SK-N-SH treated with all-trans-retinoic acid at 6 μM for 48 hours (cell line): ENCODE results near the gene FTO.

Source experiments
- ATAC-seq: fragments of 200-7000 bp; cut with Tn5 transposase; 3 replicates; pipeline ENCODE4 v1.9.1; 2020; ENCODE audit warnings: mild to moderate bottlenecking, moderate library complexity
- ARNTL ChIP-seq: fragments of 450-650 bp; formaldehyde crosslinking; IDR thresholded peaks from 2 replicates; pipeline ENCODE4 v1.5.0; 2020; ENCODE audit warnings: low read depth, mild to moderate bottlenecking, moderate library complexity, borderline replicate concordance
- BACH2 ChIP-seq: fragments of 250-450 bp; sonication (Bioruptor Pico); IDR thresholded peaks from 2 replicates; pipeline ENCODE4 v1.9.0; 2021; ENCODE audit warnings: mild to moderate bottlenecking, borderline replicate concordance
- GLIS3 ChIP-seq: fragments of 250-450 bp; sonication (Bioruptor Pico); IDR thresholded peaks from 2 replicates; pipeline ENCODE4 v1.5.0; 2020; ENCODE audit warnings: mild to moderate bottlenecking, moderate library complexity
- ISL1 ChIP-seq: fragments of 250-450 bp; sonication (Bioruptor Pico); IDR thresholded peaks from 2 replicates; pipeline ENCODE4 v2.1.2; 2022; ENCODE audit warnings: mild to moderate bottlenecking, moderate library complexity
- OSR1 ChIP-seq: fragments of 250-450 bp; sonication (Bioruptor Pico); IDR thresholded peaks from 2 replicates; pipeline ENCODE4 v1.8.0; 2022; ENCODE audit warnings: moderate library complexity, mild to moderate bottlenecking, inconsistent platforms
- PPARA ChIP-seq: fragments of 250-450 bp; sonication (Bioruptor Pico); IDR thresholded peaks from 2 replicates; pipeline ENCODE4 v1.5.0; 2020; ENCODE audit warnings: mild to moderate bottlenecking, borderline replicate concordance
- RARB ChIP-seq: fragments of 250-450 bp; sonication (Bioruptor Pico); IDR thresholded peaks from 2 replicates; pipeline ENCODE4 v1.8.0; 2021; ENCODE audit warnings: mild to moderate bottlenecking, moderate library complexity
- TCF4 ChIP-seq: fragments of 250-450 bp; sonication (Bioruptor Pico); IDR thresholded peaks from 2 replicates; pipeline ENCODE4 v1.8.0; 2021; ENCODE audit warnings: mild to moderate bottlenecking, moderate library complexity, borderline replicate concordance
- ZC3H10 ChIP-seq: fragments of 250-450 bp; sonication (Bioruptor Pico); IDR thresholded peaks from 2 replicates; pipeline ENCODE4 v1.5.1; 2021; ENCODE audit warnings: mild to moderate bottlenecking, moderate library complexity
- ZFP3 ChIP-seq: fragments of 250-450 bp; sonication (Bioruptor Pico); IDR thresholded peaks from 2 replicates; pipeline ENCODE4 v1.5.0; 2020; ENCODE audit warnings: mild to moderate bottlenecking, moderate library complexity
- ZFP30 ChIP-seq: fragments of 450-650 bp; formaldehyde crosslinking; IDR thresholded peaks from 2 replicates; pipeline ENCODE4 v1.5.0; 2022; ENCODE audit warnings: mild to moderate bottlenecking, moderate library complexity
- ZNF565 ChIP-seq: fragments of 450-650 bp; formaldehyde crosslinking; conservative IDR thresholded peaks from 2 replicates; pipeline ENCODE4 v1.5.0; 2020; ENCODE audit warnings: low read depth, mild to moderate bottlenecking, moderate library complexity
- ZNF70 ChIP-seq: fragments of 450-650 bp; formaldehyde crosslinking; IDR thresholded peaks from 2 replicates; pipeline ENCODE4 v1.5.0; 2020; ENCODE audit warnings: mild to moderate bottlenecking, moderate library complexity
- ZNF8 ChIP-seq: fragments of 450-650 bp; formaldehyde crosslinking; IDR thresholded peaks from 2 replicates; pipeline ENCODE4 v1.5.0; 2020; ENCODE audit warnings: mild to moderate bottlenecking, moderate library complexity
- TF ChIP-seq, protein P1 (sequence below): fragments of 250-450 bp; sonication (Bioruptor Pico); IDR thresholded peaks from 2 replicates; pipeline ENCODE4 v1.5.0; 2020; ENCODE audit warnings: mild to moderate bottlenecking, moderate library complexity
- TF ChIP-seq, protein P2 (sequence below): fragments of 250-450 bp; sonication (Bioruptor Pico); IDR thresholded peaks from 2 replicates; pipeline ENCODE4 v1.8.0; 2021; ENCODE audit warnings: low read depth, mild to moderate bottlenecking, moderate library complexity, borderline replicate concordance
- TF ChIP-seq, protein P3 (sequence below): fragments of 250-450 bp; sonication (Bioruptor Pico); IDR thresholded peaks from 2 replicates; pipeline ENCODE4 v1.5.1; 2021; ENCODE audit warnings: mild to moderate bottlenecking, moderate library complexity
- TF ChIP-seq, protein P4 (sequence below): fragments of 250-450 bp; sonication (Bioruptor Pico); IDR thresholded peaks from 2 replicates; pipeline ENCODE4 v1.8.0; 2020; ENCODE audit warnings: mild to moderate bottlenecking, moderate library complexity, borderline replicate concordance
- TF ChIP-seq, protein P5 (sequence below): fragments of 250-450 bp; sonication (Bioruptor Pico); IDR thresholded peaks from 2 replicates; pipeline ENCODE4 v1.5.1; 2020; ENCODE audit warnings: low read depth, mild to moderate bottlenecking, moderate library complexity

The FTO gene

DNA sequence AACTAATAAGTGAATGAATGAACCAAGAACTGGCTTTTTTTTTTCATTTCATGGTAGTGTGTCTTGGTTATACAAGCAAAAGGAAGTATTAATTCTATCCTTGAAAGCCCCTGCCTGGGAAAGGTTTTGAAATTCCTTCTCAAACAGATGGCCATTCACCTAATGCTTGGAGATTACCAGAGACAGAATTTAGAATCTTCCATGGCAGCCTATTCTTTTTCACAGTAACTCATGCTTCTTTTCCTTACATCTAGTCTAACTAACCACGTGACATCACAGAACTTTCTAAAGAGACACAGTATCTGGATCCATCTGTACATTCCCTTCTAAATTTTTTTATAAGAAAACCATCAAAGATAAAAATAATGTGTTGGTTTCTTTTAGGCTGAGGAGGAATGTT lies 151.6 kb downstream of the FTO start:
- no peak for TF ChIP-seq ZFP3 (CRISPR knock-in tag)
- TF ChIP-seq, all 23 proteins: peak for 0
- ATAC-seq, result no peak

DNA sequence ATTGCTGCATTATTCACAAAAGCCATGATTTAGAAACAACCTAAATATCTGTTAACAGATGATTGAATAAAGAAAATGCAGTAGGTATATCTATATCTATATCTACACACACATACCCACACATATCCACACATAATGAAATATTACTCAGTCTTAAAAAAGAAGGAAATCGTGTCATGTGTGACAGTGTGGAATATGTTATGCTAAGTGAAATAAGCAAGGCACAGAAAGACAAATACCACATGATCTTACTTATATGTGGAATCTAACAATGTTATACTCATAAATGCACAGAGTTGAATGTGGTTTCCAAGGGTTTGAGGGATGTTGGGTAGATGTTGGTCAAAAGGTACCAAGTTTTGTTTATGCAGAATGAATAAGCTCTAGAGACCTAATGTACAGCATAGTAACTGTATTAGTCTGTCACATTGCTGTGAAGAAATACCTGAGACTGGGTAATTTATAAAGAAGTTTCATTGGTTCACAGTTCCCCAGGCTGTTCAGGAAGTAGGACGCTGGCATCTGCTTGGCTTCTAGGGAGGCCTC lies 156.1 kb downstream of the FTO start:
- no peak for ATAC-seq
- TF ChIP-seq, protein P1, sequence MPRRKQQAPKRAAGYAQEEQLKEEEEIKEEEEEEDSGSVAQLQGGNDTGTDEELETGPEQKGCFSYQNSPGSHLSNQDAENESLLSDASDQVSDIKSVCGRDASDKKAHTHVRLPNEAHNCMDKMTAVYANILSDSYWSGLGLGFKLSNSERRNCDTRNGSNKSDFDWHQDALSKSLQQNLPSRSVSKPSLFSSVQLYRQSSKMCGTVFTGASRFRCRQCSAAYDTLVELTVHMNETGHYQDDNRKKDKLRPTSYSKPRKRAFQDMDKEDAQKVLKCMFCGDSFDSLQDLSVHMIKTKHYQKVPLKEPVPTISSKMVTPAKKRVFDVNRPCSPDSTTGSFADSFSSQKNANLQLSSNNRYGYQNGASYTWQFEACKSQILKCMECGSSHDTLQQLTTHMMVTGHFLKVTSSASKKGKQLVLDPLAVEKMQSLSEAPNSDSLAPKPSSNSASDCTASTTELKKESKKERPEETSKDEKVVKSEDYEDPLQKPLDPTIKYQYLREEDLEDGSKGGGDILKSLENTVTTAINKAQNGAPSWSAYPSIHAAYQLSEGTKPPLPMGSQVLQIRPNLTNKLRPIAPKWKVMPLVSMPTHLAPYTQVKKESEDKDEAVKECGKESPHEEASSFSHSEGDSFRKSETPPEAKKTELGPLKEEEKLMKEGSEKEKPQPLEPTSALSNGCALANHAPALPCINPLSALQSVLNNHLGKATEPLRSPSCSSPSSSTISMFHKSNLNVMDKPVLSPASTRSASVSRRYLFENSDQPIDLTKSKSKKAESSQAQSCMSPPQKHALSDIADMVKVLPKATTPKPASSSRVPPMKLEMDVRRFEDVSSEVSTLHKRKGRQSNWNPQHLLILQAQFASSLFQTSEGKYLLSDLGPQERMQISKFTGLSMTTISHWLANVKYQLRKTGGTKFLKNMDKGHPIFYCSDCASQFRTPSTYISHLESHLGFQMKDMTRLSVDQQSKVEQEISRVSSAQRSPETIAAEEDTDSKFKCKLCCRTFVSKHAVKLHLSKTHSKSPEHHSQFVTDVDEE (CRISPR knock-in tag), result no peak
- TF ChIP-seq ZNF70 (CRISPR knock-in tag), result no peak
- no peak for TF ChIP-seq ARNTL (CRISPR knock-in tag)
- TF ChIP-seq ZC3H10 (CRISPR knock-in tag), result no peak
- no peak for TF ChIP-seq ZNF565 (CRISPR knock-in tag)

DNA sequence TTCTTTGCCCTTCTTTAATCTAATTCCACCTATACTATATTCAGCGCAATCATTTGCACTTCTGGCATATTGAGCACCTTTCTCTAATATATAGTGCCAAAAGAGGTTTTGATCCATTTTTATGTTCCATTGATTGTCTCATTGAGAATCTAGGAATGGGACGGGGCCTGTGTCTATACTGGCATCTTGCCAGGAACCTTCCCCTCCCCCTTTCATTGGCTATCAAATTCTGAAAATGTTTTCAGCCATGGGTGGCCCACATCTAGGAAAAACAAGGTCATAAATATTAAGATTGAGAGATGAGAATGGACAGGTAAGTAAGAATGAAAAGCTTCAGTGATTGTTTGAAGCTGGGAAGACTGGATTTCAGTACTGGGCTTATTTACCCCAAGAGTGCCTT lies 159.9 kb downstream of the FTO start:
- TF ChIP-seq ZC3H10 (CRISPR knock-in tag) (no peak), RARB (CRISPR knock-in tag) (no peak)
- ATAC-seq, result no peak

DNA sequence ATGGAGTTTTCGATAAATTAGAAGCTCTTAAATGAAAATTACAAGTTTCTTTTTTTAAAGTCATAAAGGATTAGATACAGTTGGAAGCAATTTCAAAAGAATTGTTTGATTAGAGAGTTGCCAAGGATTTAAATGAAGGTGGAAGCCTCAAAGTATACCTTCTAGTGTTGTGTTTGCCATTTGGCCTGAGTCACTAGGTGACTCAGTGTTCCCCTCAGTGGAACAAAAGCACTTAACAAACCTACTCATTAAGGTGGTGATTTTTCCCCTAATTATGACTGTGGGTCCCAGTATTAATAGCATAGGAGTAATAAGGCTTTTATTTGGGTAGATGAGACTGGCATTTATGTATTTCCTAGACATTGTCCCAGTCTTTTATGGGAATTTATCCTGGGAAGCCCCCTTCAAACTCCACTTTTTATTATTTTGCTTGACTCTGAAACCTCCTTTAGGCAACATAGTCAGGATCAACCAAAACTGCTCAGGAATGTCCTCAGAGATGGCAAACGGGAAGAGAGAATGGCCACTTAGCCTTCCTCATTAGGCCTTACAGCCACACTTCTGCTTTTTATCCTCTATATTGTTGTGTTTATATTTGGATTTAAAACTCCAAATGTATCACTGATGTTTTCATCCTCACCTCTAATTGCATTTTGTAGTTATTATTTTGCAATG lies 161.0 kb downstream of the FTO start:
- TF ChIP-seq, protein P2, sequence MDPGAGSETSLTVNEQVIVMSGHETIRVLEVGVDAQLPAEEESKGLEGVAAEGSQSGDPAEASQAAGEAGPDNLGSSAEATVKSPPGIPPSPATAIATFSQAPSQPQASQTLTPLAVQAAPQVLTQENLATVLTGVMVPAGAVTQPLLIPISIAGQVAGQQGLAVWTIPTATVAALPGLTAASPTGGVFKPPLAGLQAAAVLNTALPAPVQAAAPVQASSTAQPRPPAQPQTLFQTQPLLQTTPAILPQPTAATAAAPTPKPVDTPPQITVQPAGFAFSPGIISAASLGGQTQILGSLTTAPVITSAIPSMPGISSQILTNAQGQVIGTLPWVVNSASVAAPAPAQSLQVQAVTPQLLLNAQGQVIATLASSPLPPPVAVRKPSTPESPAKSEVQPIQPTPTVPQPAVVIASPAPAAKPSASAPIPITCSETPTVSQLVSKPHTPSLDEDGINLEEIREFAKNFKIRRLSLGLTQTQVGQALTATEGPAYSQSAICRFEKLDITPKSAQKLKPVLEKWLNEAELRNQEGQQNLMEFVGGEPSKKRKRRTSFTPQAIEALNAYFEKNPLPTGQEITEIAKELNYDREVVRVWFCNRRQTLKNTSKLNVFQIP (CRISPR knock-in tag), result no peak
- no peak for TF ChIP-seq BACH2 (CRISPR knock-in tag)
- no peak for TF ChIP-seq ZC3H10 (CRISPR knock-in tag)
- no peak for TF ChIP-seq GLIS3 (CRISPR knock-in tag)
- TF ChIP-seq ZNF8, result no peak
- no peak for TF ChIP-seq ZFP3 (CRISPR knock-in tag)
- TF ChIP-seq OSR1 (CRISPR knock-in tag), result no peak
- TF ChIP-seq ZNF70 (CRISPR knock-in tag), result no peak
- TF ChIP-seq ZFP30 (CRISPR knock-in tag), result no peak
- ATAC-seq, result no peak

DNA sequence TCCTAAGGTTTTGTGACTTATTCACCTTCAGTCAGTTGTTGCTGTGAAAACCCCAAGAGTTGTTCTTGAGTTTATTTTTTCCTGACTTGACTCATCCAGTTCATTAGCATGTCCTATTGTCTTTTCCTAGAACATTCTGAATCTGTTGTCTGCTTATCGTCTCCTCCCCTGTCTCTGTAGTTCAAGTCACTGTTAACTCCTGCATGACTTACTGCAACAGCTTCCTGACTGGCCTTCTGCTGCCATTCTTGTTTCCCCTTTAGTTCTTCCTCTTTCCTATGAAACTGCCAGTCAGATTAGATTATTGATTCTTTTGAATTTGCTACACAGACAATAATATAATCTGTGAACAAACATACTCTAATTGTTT lies 161.5 kb downstream of the FTO start:
- TF ChIP-seq GLIS3 (CRISPR knock-in tag) (no peak), ZNF70 (CRISPR knock-in tag) (no peak), ZNF8 (no peak), OSR1 (CRISPR knock-in tag) (no peak), RARB (CRISPR knock-in tag) (no peak), TCF4 (CRISPR knock-in tag) (no peak), BACH2 (CRISPR knock-in tag) (no peak), ISL1 (no peak), PPARA (CRISPR knock-in tag) (no peak), ZFP3 (CRISPR knock-in tag) (no peak), ZFP30 (CRISPR knock-in tag) (no peak)
- TF ChIP-seq, protein P2 (CRISPR knock-in tag), result no peak
- TF ChIP-seq, protein P3, sequence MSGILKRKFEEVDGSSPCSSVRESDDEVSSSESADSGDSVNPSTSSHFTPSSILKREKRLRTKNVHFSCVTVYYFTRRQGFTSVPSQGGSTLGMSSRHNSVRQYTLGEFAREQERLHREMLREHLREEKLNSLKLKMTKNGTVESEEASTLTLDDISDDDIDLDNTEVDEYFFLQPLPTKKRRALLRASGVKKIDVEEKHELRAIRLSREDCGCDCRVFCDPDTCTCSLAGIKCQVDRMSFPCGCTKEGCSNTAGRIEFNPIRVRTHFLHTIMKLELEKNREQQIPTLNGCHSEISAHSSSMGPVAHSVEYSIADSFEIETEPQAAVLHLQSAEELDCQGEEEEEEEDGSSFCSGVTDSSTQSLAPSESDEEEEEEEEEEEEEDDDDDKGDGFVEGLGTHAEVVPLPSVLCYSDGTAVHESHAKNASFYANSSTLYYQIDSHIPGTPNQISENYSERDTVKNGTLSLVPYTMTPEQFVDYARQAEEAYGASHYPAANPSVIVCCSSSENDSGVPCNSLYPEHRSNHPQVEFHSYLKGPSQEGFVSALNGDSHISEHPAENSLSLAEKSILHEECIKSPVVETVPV, result no peak
- TF ChIP-seq, protein P4, sequence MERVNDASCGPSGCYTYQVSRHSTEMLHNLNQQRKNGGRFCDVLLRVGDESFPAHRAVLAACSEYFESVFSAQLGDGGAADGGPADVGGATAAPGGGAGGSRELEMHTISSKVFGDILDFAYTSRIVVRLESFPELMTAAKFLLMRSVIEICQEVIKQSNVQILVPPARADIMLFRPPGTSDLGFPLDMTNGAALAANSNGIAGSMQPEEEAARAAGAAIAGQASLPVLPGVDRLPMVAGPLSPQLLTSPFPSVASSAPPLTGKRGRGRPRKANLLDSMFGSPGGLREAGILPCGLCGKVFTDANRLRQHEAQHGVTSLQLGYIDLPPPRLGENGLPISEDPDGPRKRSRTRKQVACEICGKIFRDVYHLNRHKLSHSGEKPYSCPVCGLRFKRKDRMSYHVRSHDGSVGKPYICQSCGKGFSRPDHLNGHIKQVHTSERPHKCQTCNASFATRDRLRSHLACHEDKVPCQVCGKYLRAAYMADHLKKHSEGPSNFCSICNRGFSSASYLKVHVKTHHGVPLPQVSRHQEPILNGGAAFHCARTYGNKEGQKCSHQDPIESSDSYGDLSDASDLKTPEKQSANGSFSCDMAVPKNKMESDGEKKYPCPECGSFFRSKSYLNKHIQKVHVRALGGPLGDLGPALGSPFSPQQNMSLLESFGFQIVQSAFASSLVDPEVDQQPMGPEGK, result no peak
- TF ChIP-seq, protein P5, sequence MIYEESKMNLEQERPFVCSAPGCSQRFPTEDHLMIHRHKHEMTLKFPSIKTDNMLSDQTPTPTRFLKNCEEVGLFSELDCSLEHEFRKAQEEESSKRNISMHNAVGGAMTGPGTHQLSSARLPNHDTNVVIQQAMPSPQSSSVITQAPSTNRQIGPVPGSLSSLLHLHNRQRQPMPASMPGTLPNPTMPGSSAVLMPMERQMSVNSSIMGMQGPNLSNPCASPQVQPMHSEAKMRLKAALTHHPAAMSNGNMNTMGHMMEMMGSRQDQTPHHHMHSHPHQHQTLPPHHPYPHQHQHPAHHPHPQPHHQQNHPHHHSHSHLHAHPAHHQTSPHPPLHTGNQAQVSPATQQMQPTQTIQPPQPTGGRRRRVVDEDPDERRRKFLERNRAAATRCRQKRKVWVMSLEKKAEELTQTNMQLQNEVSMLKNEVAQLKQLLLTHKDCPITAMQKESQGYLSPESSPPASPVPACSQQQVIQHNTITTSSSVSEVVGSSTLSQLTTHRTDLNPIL (CRISPR knock-in tag), result no peak
- ATAC-seq, result 0 out of 3 replicates have a peak, but pooled peaks have one; percentile 25
